Endothelial cell (in vitro differentiated cells): Measurements from ENCODE around the gene CMIP. TPM values are rescaled to one million over a fixed set of nuclear protein-coding genes. Genes with fewer than 3 reads are reported as not detected.

Experiments
- DNase-seq: peaks from one replicate; pipeline ENCODE4 v3.0.0; 2021; ENCODE audit warnings: low spot score
- H3K27ac Mint-ChIP-seq: one replicate; pipeline ENCODE4 v1.8.0; 2021; ENCODE audit warnings: mixed read lengths, inconsistent platforms; ENCODE audit not compliant: unreplicated experiment
- H3K27me3 Mint-ChIP-seq: one replicate; pipeline ENCODE4 v1.8.0; 2021; ENCODE audit warnings: mild to moderate bottlenecking, moderate library complexity, mixed read lengths, inconsistent platforms; ENCODE audit not compliant: unreplicated experiment
- H3K36me3 Mint-ChIP-seq: one replicate; pipeline ENCODE4 v1.8.0; 2021; ENCODE audit warnings: mild to moderate bottlenecking, low read depth, mixed read lengths, inconsistent platforms; ENCODE audit not compliant: unreplicated experiment
- H3K4me1 Mint-ChIP-seq: one replicate; pipeline ENCODE4 v1.8.0; 2021; ENCODE audit warnings: mild to moderate bottlenecking, mixed read lengths, inconsistent platforms; ENCODE audit not compliant: unreplicated experiment
- H3K4me3 Mint-ChIP-seq: one replicate; pipeline ENCODE4 v1.8.0; 2021; ENCODE audit warnings: mild to moderate bottlenecking, mixed read lengths, inconsistent platforms; ENCODE audit not compliant: unreplicated experiment
- H3K9me3 Mint-ChIP-seq: one replicate; pipeline ENCODE4 v1.8.0; 2021; ENCODE audit warnings: mixed read lengths, inconsistent platforms; ENCODE audit not compliant: unreplicated experiment
- total RNA-seq: library from RNA; stranded (reverse); fragmentation: NEBNext Ultra II Directional; extraction: Animal tissue kit (Norgen Biotek cat#: 25700); gene quantifications from one replicate; pipeline ENCODE4 v1.2.1, GENCODE V29; 2021; ENCODE audit not compliant: unreplicated experiment
- TF ChIP-seq, protein P1 (sequence below): fragments of 200-600 bp; sonication (generic); IDR thresholded peaks from one replicate; pipeline ENCODE4 v1.5.0; 2021; ENCODE audit warnings: antibody characterized with exemption; ENCODE audit not compliant: unreplicated experiment

The CMIP gene
- total RNA-seq, 1 donor from 2014 or later, result 98.9 TPM

DNA sequence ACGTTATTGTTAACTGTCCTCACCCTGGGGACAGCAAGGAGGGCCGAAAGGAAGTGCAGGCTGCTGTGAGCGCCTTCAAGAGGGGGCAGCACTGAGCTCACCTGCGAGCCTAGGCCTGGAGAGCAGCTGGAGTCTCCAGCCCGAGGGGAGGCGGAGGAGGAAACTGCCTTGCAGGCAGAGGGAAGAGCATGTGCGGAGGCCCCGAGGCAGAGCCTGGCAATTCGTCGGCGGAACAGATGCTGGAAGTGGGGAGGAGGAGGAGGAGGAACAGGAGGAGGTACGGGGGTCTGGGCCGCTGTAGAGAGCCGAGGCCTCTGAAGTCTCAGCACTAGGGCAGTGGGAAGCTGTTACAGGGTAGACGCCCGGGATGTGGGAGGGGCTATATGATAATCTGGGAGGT lies 284.8 kb downstream of the CMIP start:
- no peak for DNase-seq

DNA sequence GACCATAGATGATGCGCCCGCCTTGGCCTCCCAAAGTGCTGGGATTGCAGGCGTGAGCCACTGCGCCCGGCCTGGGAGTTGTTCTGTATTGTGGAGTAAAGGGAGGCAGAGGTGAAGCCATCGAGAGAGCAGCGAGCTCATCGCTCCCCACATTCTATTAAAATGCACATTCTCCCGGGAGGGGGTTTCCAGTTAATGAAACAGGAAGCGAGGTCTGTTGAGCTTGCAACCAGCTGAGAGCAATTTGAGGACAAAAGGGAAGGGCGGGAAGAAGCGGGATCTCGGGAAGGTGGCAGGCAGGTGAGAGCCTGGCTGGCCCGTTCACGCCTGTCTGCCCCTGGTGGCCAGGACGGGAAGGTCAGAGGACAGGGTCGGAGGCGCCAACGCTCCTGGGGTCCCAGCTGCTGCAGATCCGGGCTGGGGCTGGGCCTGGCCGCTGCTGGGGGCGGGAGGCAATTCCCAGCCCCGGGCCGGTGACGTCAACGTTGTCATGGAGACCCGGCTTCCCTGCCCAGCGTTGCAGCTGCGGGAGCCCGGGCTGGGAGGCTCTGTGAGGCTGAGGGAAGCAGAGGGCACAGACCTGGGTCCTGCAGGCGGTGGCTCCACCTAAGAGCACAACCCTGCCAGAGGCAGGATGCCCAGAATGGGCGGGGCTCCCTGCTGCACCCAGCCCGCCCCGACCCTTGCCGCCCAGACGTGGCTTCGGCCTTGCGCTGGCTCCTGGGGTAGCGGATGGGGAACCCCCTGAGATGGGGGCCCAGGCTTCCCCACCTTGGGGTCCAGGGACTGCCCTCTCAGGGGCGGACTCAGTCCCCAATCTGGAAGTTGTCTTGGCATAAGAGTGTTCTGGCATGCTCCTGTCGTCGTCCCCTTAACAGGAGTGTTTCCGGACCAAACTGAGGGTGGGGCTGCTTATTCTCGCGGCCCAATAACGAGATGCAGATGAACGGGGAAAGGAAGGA lies 285.8 kb downstream of the CMIP start:
- peak overlapping the region; percentile 88 for H3K27ac Mint-ChIP-seq
- H3K36me3 Mint-ChIP-seq, result peaks cover 3% of the 10 kb centered on the region
- H3K9me3 Mint-ChIP-seq, result no peaks in the 10 kb centered on the region
- peaks cover 8% of the 10 kb centered on the region for H3K4me1 Mint-ChIP-seq
- DNase-seq, result peak; percentile 86
- TF ChIP-seq, protein P1, sequence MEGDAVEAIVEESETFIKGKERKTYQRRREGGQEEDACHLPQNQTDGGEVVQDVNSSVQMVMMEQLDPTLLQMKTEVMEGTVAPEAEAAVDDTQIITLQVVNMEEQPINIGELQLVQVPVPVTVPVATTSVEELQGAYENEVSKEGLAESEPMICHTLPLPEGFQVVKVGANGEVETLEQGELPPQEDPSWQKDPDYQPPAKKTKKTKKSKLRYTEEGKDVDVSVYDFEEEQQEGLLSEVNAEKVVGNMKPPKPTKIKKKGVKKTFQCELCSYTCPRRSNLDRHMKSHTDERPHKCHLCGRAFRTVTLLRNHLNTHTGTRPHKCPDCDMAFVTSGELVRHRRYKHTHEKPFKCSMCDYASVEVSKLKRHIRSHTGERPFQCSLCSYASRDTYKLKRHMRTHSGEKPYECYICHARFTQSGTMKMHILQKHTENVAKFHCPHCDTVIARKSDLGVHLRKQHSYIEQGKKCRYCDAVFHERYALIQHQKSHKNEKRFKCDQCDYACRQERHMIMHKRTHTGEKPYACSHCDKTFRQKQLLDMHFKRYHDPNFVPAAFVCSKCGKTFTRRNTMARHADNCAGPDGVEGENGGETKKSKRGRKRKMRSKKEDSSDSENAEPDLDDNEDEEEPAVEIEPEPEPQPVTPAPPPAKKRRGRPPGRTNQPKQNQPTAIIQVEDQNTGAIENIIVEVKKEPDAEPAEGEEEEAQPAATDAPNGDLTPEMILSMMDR, result peak; percentile 87
- H3K27me3 Mint-ChIP-seq, result peaks cover 2% of the 10 kb centered on the region
- peak overlapping the region; percentile 85 for H3K4me3 Mint-ChIP-seq

More for the DNA sequence above, 284.8 kb downstream of the CMIP start:
- H3K27me3 Mint-ChIP-seq, result peaks cover 2% of the 10 kb centered on the region
- H3K36me3 Mint-ChIP-seq, result peaks cover 3% of the 10 kb centered on the region
- TF ChIP-seq, protein P1, result no peak
- peaks cover 8% of the 10 kb centered on the region for H3K4me1 Mint-ChIP-seq
- no peak overlapping the region for H3K27ac Mint-ChIP-seq
- H3K9me3 Mint-ChIP-seq, result no peaks in the 10 kb centered on the region
- H3K4me3 Mint-ChIP-seq, result peak overlapping the region; percentile 77

DNA sequence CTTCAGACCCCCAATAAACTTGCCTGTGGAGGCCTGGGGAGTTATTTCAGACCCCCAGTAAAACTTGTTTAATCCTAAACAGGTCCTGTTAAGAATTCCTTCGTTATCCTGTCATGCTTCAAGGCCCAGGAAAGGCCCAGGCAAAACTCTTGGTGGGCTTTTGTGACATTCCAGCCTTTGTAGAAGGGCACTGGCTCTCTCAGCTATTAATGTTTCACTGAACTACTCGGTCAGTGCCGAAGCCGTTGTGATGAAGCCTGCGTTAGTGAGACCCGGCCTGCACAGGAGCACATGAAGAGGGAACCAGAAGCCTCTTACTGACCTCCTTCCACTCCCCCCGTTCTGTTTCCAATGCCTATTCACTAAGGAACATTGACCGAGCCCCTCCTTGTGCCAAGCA lies 287.0 kb downstream of the CMIP start:
- Mint-ChIP-seq H3K36me3 (peaks cover 3% of the 10 kb centered on the region), H3K9me3 (no peaks in the 10 kb centered on the region), H3K27me3 (peaks cover 2% of the 10 kb centered on the region), H3K4me3 (no peak overlapping the region), H3K27ac (no peak overlapping the region), H3K4me1 (peaks cover 8% of the 10 kb centered on the region)
- TF ChIP-seq, protein P1, result no peak
- no peak for DNase-seq

DNA sequence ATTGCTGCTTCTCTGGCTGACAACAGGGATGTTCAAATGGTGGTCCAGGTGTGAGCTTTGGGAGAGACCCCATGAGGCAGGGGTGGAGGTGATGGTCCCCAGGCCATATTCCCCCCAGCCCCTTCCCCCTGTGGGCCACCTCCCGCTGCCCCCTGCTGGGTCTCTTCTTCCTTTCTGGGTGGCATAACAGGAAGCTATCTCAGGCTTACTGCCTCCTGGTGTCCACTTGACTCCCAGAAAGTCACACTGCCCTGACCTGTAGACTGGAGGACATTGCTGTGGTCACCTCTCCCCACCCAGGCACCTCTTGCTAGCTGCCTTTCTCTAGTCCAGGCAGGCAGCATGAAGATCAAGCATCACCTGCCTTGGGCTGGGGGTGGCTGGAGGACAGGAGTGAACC lies 288.1 kb downstream of the CMIP start:
- DNase-seq, result no peak
- Mint-ChIP-seq H3K36me3 (peaks cover 3% of the 10 kb centered on the region), H3K4me1 (peaks cover 12% of the 10 kb centered on the region), H3K27me3 (peaks cover 2% of the 10 kb centered on the region), H3K9me3 (no peaks in the 10 kb centered on the region), H3K4me3 (no peak overlapping the region), H3K27ac (no peak overlapping the region)
- TF ChIP-seq, protein P1, result no peak

DNA sequence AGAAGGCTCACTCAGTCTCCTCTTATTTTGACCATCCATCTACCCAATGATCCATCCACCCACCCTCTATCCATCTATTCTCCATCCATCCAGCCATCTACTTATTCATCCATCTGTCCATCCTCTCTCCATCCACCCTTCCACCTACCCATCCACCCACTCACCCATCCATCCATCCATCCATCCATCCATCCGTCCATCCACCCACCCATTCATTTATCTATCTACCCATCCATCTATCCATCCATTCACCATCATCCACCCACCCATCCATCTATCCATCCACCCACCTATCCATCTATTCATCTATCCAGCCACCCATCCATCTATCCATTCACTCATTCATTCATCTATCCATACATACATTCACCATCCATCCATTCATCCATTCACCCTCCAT lies 288.7 kb downstream of the CMIP start:
- DNase-seq, result no peak
- TF ChIP-seq, protein P1, result no peak
- H3K4me1 Mint-ChIP-seq, result peaks cover 18% of the 10 kb centered on the region
- no peak overlapping the region for H3K27ac Mint-ChIP-seq
- H3K9me3 Mint-ChIP-seq, result no peaks in the 10 kb centered on the region
- H3K36me3 Mint-ChIP-seq, result peaks cover 3% of the 10 kb centered on the region
- H3K4me3 Mint-ChIP-seq, result no peak overlapping the region
- H3K27me3 Mint-ChIP-seq, result peaks cover 2% of the 10 kb centered on the region
